Stimulated activated CD8-positive, alpha-beta memory T cell treated with anti-CD3 and anti-CD28 coated beads, Interleukin-15, amount 100 ng/mL, for 24 hours (primary cell): ENCODE measurements around the gene CCL11.
"Not testable (repeated sequence)": the region's sequence is repeated elsewhere in the genome, so short reads cannot be mapped to it uniquely, and the experiment has no call there.

Experiments used
- DNase-seq: peaks from one replicate; pipeline ENCODE4 v3.0.0-alpha.2; 2020; ENCODE audit warnings: low read depth

CCL11 gene

GRCh38 chr17:34307110-34307509 is 21.6 kb downstream of the CCL11 start:
- no peak for DNase-seq

DNA sequence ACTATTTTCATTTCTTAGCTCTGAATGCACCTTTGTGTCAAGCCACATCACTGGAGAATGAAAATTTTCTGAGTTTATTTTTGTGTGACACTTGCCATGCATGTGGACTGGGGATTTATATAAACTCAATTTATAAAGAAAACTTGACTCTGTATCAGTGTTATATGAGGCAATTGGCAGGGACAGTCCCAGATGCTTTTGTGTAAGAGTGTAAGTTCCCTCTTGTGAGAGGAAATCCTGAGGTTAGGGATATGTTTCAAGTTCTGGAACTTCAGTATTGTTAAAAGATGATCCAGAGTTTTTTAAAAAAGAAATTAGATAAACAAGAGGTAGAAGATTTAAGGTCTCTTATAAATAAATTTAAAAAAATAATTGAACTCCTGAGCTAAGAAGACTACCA is 22.8 kb downstream of the CCL11 start:
- no peak for DNase-seq

- no peak for DNase-seq
Measured at GRCh38 chr17:34311291-34311690, 25.7 kb downstream of the CCL11 start.

DNA sequence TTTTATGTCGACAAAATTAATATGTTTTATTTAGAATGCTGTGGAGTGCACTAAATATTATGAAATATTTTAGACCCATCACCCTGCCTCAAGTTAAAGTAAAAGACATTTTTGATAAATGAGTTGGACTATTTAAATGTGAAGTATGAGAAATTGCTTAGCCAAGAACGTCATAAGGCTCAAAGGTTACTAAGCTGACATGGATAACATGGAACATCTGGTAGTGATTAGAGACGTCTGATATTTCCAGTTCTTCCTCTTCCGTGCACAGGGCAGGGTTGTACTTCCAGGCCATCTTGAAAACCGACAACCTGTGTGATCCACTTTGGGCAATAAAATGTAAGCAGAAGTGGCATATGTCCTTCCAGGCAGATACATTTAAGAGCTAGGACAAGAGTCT is 26.5 kb downstream of the CCL11 start:
- no peak for DNase-seq

DNA sequence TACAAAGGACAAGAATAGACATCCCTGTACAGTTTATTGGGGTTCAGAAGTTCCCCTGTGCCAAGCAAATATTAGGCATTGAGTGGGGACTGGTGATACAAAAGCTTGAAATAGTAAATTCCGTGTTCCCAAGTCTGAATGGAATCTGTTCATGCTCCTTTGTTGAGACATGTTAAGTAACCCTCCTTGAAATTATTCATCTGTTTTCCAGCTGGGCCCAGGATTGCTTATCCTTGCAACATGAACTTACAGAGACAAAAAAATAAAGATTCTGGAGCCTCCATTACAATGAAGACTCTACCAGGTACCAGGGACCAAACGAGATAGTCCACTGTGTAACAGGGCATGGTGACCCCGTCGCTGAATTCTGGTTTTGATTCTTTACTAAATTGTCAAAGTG is 27.6 kb downstream of the CCL11 start:
- DNase-seq = no peak

GRCh38 chr17:34314279-34314678 is 28.7 kb downstream of the CCL11 start:
- no peak for DNase-seq

GRCh38 chr17:34318474-34318873 is 32.9 kb downstream of the CCL11 start:
- DNase-seq = no peak

- no peak for DNase-seq
Measured at GRCh38 chr17:34319039-34319483, 33.5 kb downstream of the CCL11 start, which contains the start of gene CCL8. Gene CCL8 (plus strand): TSS chr17:34319435. CDS start chr17:34319502, 67 bp downstream.

GRCh38 chr17:34321964-34322363 is 36.4 kb downstream of the CCL11 start:
- DNase-seq = no peak

GRCh38 chr17:34327580-34327979 is 42.0 kb downstream of the CCL11 start:
- not testable (repeated sequence) for DNase-seq

DNA sequence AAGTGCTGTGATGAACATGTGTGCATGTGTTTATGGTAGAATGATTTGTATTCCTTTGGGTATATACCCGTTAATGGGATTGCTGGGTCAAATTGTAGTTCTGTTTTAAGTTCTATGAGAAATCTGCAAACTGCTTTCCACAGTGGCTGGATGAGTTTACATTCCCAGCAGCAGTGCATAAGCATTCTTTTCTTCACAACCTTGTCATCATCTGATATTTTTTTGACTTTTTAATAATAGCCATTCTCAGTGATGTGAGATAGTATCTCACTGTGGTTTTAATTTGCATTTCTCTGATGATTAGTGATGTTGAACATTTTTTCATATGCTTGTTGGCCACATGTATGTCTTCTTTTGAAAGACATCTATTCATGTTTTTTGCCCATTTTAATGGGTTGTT is 52.2 kb downstream of the CCL11 start:
- DNase-seq = no peak
